Sigmoid colon (tissue), 7 donors: ENCODE measurements around the gene IQCF6. TPM values are rescaled to one million over a fixed set of nuclear protein-coding genes. Genes with fewer than 3 reads are reported as not detected.

ENCODE experiments used
- DNase-seq: peaks from one replicate; pipeline ENCODE4 v3.0.0-alpha.2; 2019
- H3K27ac ChIP-seq, 4 donors: fragments of 200-600 bp; sonication (generic); one replicate each; pipeline ENCODE4 v1.5.1; 2016 to 2019; ENCODE audit warnings: mild to moderate bottlenecking in 1 of 4
- H3K27me3 ChIP-seq, 3 donors: fragments of 200-600 bp; sonication (generic); one replicate each; pipeline ENCODE4 v1.5.1; 2019; ENCODE audit warnings: mild to moderate bottlenecking in 1 of 3
- H3K36me3 ChIP-seq, 4 donors: fragments of 200-600 bp; sonication (generic); one replicate each; pipeline ENCODE4 v1.5.1; 2016 to 2019
- H3K4me1 ChIP-seq, 4 donors: fragments of 200-600 bp; sonication (generic); one replicate each; pipeline ENCODE4 v1.5.1; 2017 to 2019
- H3K4me3 ChIP-seq, 4 donors: fragments of 200-600 bp; sonication (generic); one replicate each; pipeline ENCODE4 v1.5.1; 2017 to 2019; ENCODE audit warnings: mild to moderate bottlenecking in 2 of 4, moderate library complexity in 1 of 4
- H3K9me3 ChIP-seq, 4 donors: fragments of 200-600 bp in 3 of 4; sonication (generic) in 3 of 4; one replicate each; pipeline versions ENCODE4 v1.5.1 to v1.6.1; 2013 to 2019
- CTCF ChIP-seq, 4 experiments: fragments of 450-650 bp in 3 of 4; fragments of 200-600 bp in 1 of 4; IDR thresholded peaks; one replicate each; pipeline ENCODE4 v1.5.1; 2016 to 2019; ENCODE audit warnings: antibody characterized with exemption in 4 of 4, mild to moderate bottlenecking in 3 of 4, moderate library complexity in 2 of 4
- EP300 ChIP-seq, 4 donors: sonication (generic); formaldehyde crosslinking; IDR thresholded peaks; one replicate each; pipeline ENCODE4 v1.6.1; 2017; ENCODE audit warnings: antibody characterized with exemption in 4 of 4
- POLR2A ChIP-seq, 2 donors: fragments of 450-650 bp; IDR thresholded peaks; one replicate each; pipeline ENCODE4 v1.6.1; 2016; ENCODE audit warnings: antibody characterized with exemption in 2 of 2, mild to moderate bottlenecking in 2 of 2, moderate library complexity in 2 of 2
- POLR2AphosphoS5 ChIP-seq, 4 donors: sonication (generic); formaldehyde crosslinking; IDR thresholded peaks; one replicate each; pipeline ENCODE4 v1.6.1; 2017; ENCODE audit warnings: antibody characterized with exemption in 4 of 4
- WGBS, 2 donors: extraction: QIAGEN DNeasy Blood & Tissue Kit; methylation state at CpG; one replicate each; pipeline ENCODE4 v1.1.7; 2013; 5-methylcytosine and 5-hydroxymethylcytosine counted together
- intact Hi-C: fragments of 100-400 bp; cut with DNase I; formaldehyde crosslinking; loops from one replicate; pipeline ENCODE4 v1.15.1; 2023
- polyA plus RNA-seq, 3 donors: library from polyadenylated mRNA; stranded (reverse); fragments of 200-250 nt; gene quantifications; one replicate each; pipeline ENCODE4 v1.2.3, GENCODE V29; 2013
- total RNA-seq, 4 donors: library from RNA; depleted of rRNA; stranded (reverse); fragments of >200 nt; gene quantifications; one replicate each; pipeline ENCODE4 v1.1.0, GENCODE V29; 2016
- donor health status: healthy with polysubstance abuse.
- donor health status: Bipolar disorder and iron deficiency.
- donor health status: healthy.

IQCF6 gene
- total and polyA plus RNA-seq, 7 donors = not detected

DNA sequence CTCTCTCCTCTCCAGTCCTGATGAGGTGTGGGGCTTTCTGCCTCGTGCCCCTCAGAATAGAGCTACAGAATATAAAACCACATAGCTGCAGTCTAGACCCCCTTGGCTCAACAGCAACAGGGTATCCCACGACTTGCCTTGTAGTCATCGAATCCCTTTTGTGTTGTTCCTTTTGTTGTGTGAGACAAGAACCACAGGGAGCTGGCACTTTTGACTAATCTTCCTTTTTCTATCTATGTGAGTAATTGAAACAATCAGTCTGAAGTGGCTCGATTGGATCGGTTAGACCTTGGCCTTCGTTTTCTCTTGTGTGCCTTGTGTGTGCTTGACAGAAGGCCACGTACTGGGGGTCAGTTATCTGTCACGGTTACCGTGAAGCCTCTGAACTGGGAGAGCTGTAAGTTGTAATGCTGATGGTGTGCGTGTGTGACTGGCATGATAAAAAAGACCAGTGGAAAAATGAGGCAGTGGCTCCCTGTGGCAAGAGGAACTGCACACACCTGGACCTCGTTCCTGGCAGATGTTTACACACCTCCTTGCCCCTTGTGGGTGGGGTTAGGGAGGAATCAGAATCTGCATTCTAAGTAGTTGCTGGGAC, 23.2 kb upstream of the IQCF6 start:
- WGBS, 2 donors = 45 to 50% methylated on average over 11 of the region's 11 CpGs
- Histone ChIP-seq H3K27me3 (no peaks in the 10 kb centered on the region), H3K36me3 (no peaks in the 10 kb centered on the region), H3K4me1 (peaks cover 0 to 4% (median 0%) of the 10 kb centered on the region in 4 donors), H3K9me3 (no peaks in the 10 kb centered on the region), H3K4me3 (no peak overlapping the region), H3K27ac (no peak overlapping the region)
- no peak for DNase-seq
- intact Hi-C loops = no loop called here
- TF ChIP-seq POLR2AphosphoS5 (IDR thresholded peaks at IDR 0.05) (no peak), CTCF (IDR thresholded peaks at IDR 0.05) (no peak), EP300 (IDR thresholded peaks at IDR 0.05) (no peak), POLR2A (IDR thresholded peaks at IDR 0.05) (no peak)

DNA sequence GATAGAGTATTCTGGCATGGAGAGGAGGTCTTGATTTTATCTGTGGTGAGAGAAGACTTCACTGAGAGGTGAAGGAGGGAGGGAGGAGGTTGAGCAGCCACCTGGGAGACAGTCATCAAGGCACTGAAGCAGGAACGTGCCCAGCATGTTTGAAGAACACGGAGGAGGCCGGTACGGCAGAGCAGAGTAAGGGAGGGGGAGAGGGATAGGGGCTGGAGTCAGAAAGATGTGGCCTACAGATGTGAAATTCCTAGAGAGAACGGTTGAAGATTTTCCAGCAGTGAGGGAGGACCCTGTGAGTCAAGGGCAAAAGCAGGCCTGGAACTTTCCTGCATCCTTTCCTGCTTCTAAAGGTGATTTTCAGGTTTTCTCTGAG, 21.7 kb upstream of the IQCF6 start:
- 85 to 91% methylated on average over 5 of the region's 5 CpGs for WGBS, 2 donors
- Histone ChIP-seq H3K27ac (no peak overlapping the region), H3K9me3 (no peaks in the 10 kb centered on the region), H3K27me3 (peaks cover 0 to 9% (median 0%) of the 10 kb centered on the region in 3 donors), H3K4me3 (no peak overlapping the region), H3K36me3 (no peaks in the 10 kb centered on the region), H3K4me1 (peaks cover 0 to 4% (median 0%) of the 10 kb centered on the region in 4 donors)
- intact Hi-C loops = loop anchor here (1.0 kb wide), 1 partner anchor 298 kb away; no protein-coding TSS in a partner anchor
- no peak for TF ChIP-seq POLR2A (IDR thresholded peaks at IDR 0.05)
- TF ChIP-seq POLR2AphosphoS5 (IDR thresholded peaks at IDR 0.05) = no peak
- TF ChIP-seq CTCF (IDR thresholded peaks at IDR 0.05) = no peak
- TF ChIP-seq EP300 (IDR thresholded peaks at IDR 0.05) = no peak
- no peak for DNase-seq

- Histone ChIP-seq H3K27ac (no peak overlapping the region), H3K27me3 (peaks cover 0 to 11% (median 0%) of the 10 kb centered on the region in 3 donors), H3K36me3 (no peaks in the 10 kb centered on the region), H3K4me3 (no peak overlapping the region), H3K9me3 (no peaks in the 10 kb centered on the region), H3K4me1 (peaks cover 0 to 4% (median 0%) of the 10 kb centered on the region in 4 donors)
- DNase-seq = no peak
- peak; percentile 28 to 70 (median 47) for TF ChIP-seq CTCF (IDR thresholded peaks at IDR 0.05)
- TF ChIP-seq EP300 (IDR thresholded peaks at IDR 0.05) = no peak
- 23 to 26% methylated on average over 3 of the region's 3 CpGs for WGBS, 2 donors
- intact Hi-C loops = loop anchor here (1.0 kb wide), 1 partner anchor 298 kb away; no protein-coding TSS in a partner anchor
Observed at GRCh38 chr3:51799879-51800749, 21.1 kb upstream of the IQCF6 start.

GRCh38 chr3:51798411-51798963, 19.4 kb upstream of the IQCF6 start:
- intact Hi-C loops = no loop called here

More at GRCh38 chr3:51798411-51798963, 19.4 kb upstream of the IQCF6 start:
- Histone ChIP-seq H3K9me3 (no peaks in the 10 kb centered on the region), H3K27me3 (peaks cover 0 to 11% (median 0%) of the 10 kb centered on the region in 3 donors), H3K27ac (no peak overlapping the region), H3K4me3 (no peak overlapping the region), H3K36me3 (no peaks in the 10 kb centered on the region), H3K4me1 (peaks cover 0 to 4% (median 0%) of the 10 kb centered on the region in 4 donors)
- 22 to 39% methylated on average over 3 of the region's 3 CpGs for WGBS, 2 donors
- no peak for DNase-seq
- TF ChIP-seq POLR2AphosphoS5 (IDR thresholded peaks at IDR 0.05) (no peak), POLR2A (IDR thresholded peaks at IDR 0.05) (no peak), EP300 (IDR thresholded peaks at IDR 0.05) (no peak), CTCF (IDR thresholded peaks at IDR 0.05) (no peak)
